GM23338 (cell line): ENCODE measurements around the gene VPS37C. TPM values are rescaled to one million over a fixed set of nuclear protein-coding genes. Genes with fewer than 3 reads are reported as not detected.

Source experiments
- ATAC-seq: fragments of 200-7000 bp; cut with Tn5 transposase; 3 replicates; pipeline ENCODE4 v1.9.1; 2020
- DNase-seq: peaks from one replicate; pipeline ENCODE4 v3.0.0-alpha.2; 2015; ENCODE audit warnings: low spot score
- H2AFZ ChIP-seq: fragments of 200-600 bp; sonication (generic); 2 replicates; pipeline ENCODE4 v1.8.0; 2016; ENCODE audit warnings: antibody characterized with exemption, mild to moderate bottlenecking, moderate library complexity
- H3F3A ChIP-seq: fragments of 200-600 bp; sonication (generic); replicated peaks from 2 replicates; pipeline ENCODE4 v1.8.0; 2017; ENCODE audit warnings: antibody characterized with exemption, mixed run types, low read depth
- H3K27ac ChIP-seq: fragments of 200-600 bp; sonication (generic); 2 replicates; pipeline ENCODE4 v1.6.1; 2016; ENCODE audit warnings: low read depth
- H3K27me3 ChIP-seq: fragments of 200-600 bp; sonication (generic); 2 replicates; pipeline ENCODE4 v1.8.0; 2016; ENCODE audit warnings: mild to moderate bottlenecking, mixed run types, moderate library complexity; ENCODE audit not compliant: insufficient read depth
- H3K36me3 ChIP-seq: fragments of 200-600 bp; sonication (generic); 2 replicates; pipeline ENCODE4 v1.8.0; 2016; ENCODE audit warnings: mild to moderate bottlenecking; ENCODE audit not compliant: insufficient read depth
- H3K4me1 ChIP-seq: fragments of 200-600 bp; sonication (generic); 2 replicates; pipeline ENCODE4 v1.8.0; 2016; ENCODE audit warnings: mild to moderate bottlenecking, moderate library complexity; ENCODE audit not compliant: insufficient read depth
- H3K4me2 ChIP-seq: fragments of 200-600 bp; sonication (generic); 2 replicates; pipeline ENCODE4 v1.7.1; 2017; ENCODE audit warnings: mixed run types
- H3K4me3 ChIP-seq: fragments of 200-600 bp; sonication (generic); 2 replicates; pipeline ENCODE4 v1.6.1; 2016; ENCODE audit warnings: mixed run types
- H3K79me2 ChIP-seq: fragments of 200-600 bp; sonication (generic); replicated peaks from 2 replicates; pipeline ENCODE4 v1.8.0; 2017; ENCODE audit warnings: mild to moderate bottlenecking; ENCODE audit not compliant: insufficient read depth
- H3K9me2 ChIP-seq: fragments of 200-600 bp; sonication (generic); 2 replicates; pipeline ENCODE4 v1.8.0; 2017; ENCODE audit not compliant: insufficient read depth
- H4K20me1 ChIP-seq: fragments of 200-600 bp; sonication (generic); replicated peaks from 2 replicates; pipeline ENCODE4 v1.8.0; 2017; ENCODE audit warnings: mild to moderate bottlenecking; ENCODE audit not compliant: insufficient read depth
- H3K27ac Mint-ChIP-seq: 2 replicates; pipeline ENCODE4 v1.8.0; 2020; ENCODE audit warnings: inconsistent platforms, mild to moderate bottlenecking, moderate library complexity, mixed read lengths
- H3K27me3 Mint-ChIP-seq: 3 replicates; pipeline ENCODE4 v1.8.0; 2022; ENCODE audit warnings: low read depth, mild to moderate bottlenecking, moderate library complexity, mixed read lengths, inconsistent platforms; ENCODE audit not compliant: insufficient read depth, poor library complexity
- H3K36me3 Mint-ChIP-seq: 3 replicates; pipeline ENCODE4 v1.8.0; 2021; ENCODE audit warnings: low read depth, mild to moderate bottlenecking, inconsistent platforms, moderate library complexity, mixed read lengths
- H3K4me1 Mint-ChIP-seq: 3 replicates; pipeline ENCODE4 v1.8.0; 2020; ENCODE audit warnings: mild to moderate bottlenecking, inconsistent platforms, mixed read lengths
- H3K4me3 Mint-ChIP-seq: 3 replicates; pipeline ENCODE4 v1.8.0; 2021; ENCODE audit warnings: moderate library complexity, mild to moderate bottlenecking, inconsistent platforms, mixed read lengths
- H3K9me3 Mint-ChIP-seq: 3 replicates; pipeline ENCODE4 v1.8.0; 2020; ENCODE audit warnings: moderate library complexity, mild to moderate bottlenecking, inconsistent platforms, mixed read lengths
- CREB1 ChIP-seq: fragments of 250-450 bp; sonication (Bioruptor Pico); IDR thresholded peaks from 2 replicates; pipeline ENCODE4 v1.5.0; 2020; ENCODE audit warnings: low read depth, mild to moderate bottlenecking, moderate library complexity
- EZH2 ChIP-seq: fragments of 200-600 bp; sonication (generic); IDR thresholded peaks from one replicate; pipeline ENCODE4 v1.8.0; 2017; ENCODE audit warnings: antibody characterized with exemption, mild to moderate bottlenecking, low read depth; ENCODE audit not compliant: unreplicated experiment
- EZH2phosphoT487 ChIP-seq: fragments of 200-600 bp; sonication (generic); IDR thresholded peaks from one replicate; pipeline ENCODE4 v1.8.1; 2018; ENCODE audit warnings: antibody characterized with exemption; ENCODE audit not compliant: unreplicated experiment
- JUNB ChIP-seq: IDR thresholded peaks from one replicate; pipeline ENCODE4 v1.6.1; 2016; ENCODE audit warnings: antibody characterized with exemption; ENCODE audit not compliant: unreplicated experiment
- NANOG ChIP-seq: IDR thresholded peaks from 2 replicates; pipeline ENCODE4 v1.6.1; 2016; ENCODE audit warnings: antibody characterized with exemption, borderline replicate concordance
- POLR2AphosphoS5 ChIP-seq: IDR thresholded peaks from 2 replicates; pipeline ENCODE4 v1.6.1; 2016; ENCODE audit warnings: antibody characterized with exemption, low read depth
- STAT1 ChIP-seq: IDR thresholded peaks from one replicate; pipeline ENCODE4 v1.6.1; 2016; ENCODE audit warnings: antibody characterized with exemption; ENCODE audit not compliant: unreplicated experiment
- ZNF114 ChIP-seq: fragments of 250-450 bp; sonication (Bioruptor Pico); IDR thresholded peaks from 2 replicates; pipeline ENCODE4 v1.5.0; 2020; ENCODE audit warnings: mild to moderate bottlenecking, moderate library complexity
- ZNF331 ChIP-seq: fragments of 250-450 bp; sonication (Bioruptor Pico); IDR thresholded peaks from 2 replicates; pipeline ENCODE4 v1.5.0; 2020; ENCODE audit warnings: low read depth, mild to moderate bottlenecking, moderate library complexity
- polyA plus RNA-seq: library from polyadenylated mRNA; unstranded; fragments of >200 nt; fragmentation: Nextera tagmentation; extraction: Ambion mirVana; gene quantifications from 2 replicates; pipeline ENCODE4 v1.2.1, GENCODE V29; 2016
- total RNA-seq: library from RNA; depleted of rRNA; stranded (reverse); fragments of >200 nt; shearing (Covaris generic); gene quantifications from 2 replicates; pipeline ENCODE4 v1.2.3, GENCODE V29; 2014
- TF ChIP-seq, protein P1 (sequence below), 2 experiments: fragments of 200-600 bp in 1 of 2; sonication (generic) in 1 of 2; conservative IDR thresholded peaks; 2 replicates each; pipeline versions ENCODE4 v1.5.1 to v1.6.1; 2016 to 2017; ENCODE audit warnings: antibody characterized with exemption in 2 of 2, low read depth in 2 of 2, mild to moderate bottlenecking in 2 of 2, moderate library complexity in 1 of 2
- TF ChIP-seq, protein P2 (sequence below): IDR thresholded peaks from one replicate; pipeline ENCODE4 v1.6.1; 2018; ENCODE audit warnings: antibody characterized with exemption; ENCODE audit not compliant: unreplicated experiment
- TF ChIP-seq, protein P3 (sequence below): IDR thresholded peaks from 2 replicates; pipeline ENCODE4 v1.6.1; 2016; ENCODE audit warnings: antibody characterized with exemption

Gene VPS37C
- total and polyA plus RNA-seq, 2 experiments from 2014 or later = 8.8 to 19.4 TPM

DNA sequence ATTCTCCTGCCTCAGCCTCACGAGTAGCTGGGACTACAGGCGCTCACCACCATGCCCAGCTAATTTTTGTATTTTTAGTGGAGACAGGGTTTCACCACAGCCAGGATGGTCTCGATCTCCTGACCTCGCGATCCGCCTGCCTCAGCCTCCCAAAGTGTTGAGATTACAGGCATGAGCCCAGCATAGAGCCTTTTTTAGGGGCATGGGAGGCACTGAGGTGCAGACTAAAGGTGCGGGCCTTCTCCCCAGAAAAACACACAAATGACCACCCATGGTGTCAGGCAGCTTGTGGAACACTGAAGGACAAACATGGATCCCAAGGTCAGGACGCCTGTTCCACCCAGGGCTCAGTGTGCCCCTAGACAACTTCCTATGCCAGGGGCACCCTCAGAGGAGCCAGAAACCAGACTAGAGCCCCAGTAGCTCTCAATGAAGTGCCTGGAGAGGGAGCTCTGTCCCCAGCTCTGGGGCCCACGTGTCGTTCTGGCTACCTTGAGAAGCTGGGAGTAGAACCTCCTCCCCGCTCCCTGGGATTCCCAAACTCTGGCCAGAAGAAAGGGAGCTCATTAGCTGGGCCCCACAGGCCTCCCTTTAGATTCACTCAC is 80.1 kb downstream of the VPS37C start:
- Mint-ChIP-seq H3K27me3 (no peaks in the 10 kb centered on the region), H3K4me3 (no peak overlapping the region), H3K9me3 (no peaks in the 10 kb centered on the region), H3K27ac (no peak overlapping the region), H3K4me1 (no peaks in the 10 kb centered on the region), H3K36me3 (no peaks in the 10 kb centered on the region)
- Histone ChIP-seq H3K9me2 (no peaks in the 10 kb centered on the region), H3K27me3 (no peaks in the 10 kb centered on the region), H3K4me1 (no peaks in the 10 kb centered on the region), H3K27ac (no peak overlapping the region), H4K20me1 (no peaks in the 10 kb centered on the region), H2AFZ (peak overlapping the region; percentile 28; the same call in 1 of the 2 replicates), H3K4me3 (no peak overlapping the region), H3K79me2 (no peaks in the 10 kb centered on the region), H3F3A (no peaks in the 10 kb centered on the region), H3K36me3 (no peaks in the 10 kb centered on the region), H3K4me2 (no peak overlapping the region)
- no peak for DNase-seq
- TF ChIP-seq, protein P1, sequence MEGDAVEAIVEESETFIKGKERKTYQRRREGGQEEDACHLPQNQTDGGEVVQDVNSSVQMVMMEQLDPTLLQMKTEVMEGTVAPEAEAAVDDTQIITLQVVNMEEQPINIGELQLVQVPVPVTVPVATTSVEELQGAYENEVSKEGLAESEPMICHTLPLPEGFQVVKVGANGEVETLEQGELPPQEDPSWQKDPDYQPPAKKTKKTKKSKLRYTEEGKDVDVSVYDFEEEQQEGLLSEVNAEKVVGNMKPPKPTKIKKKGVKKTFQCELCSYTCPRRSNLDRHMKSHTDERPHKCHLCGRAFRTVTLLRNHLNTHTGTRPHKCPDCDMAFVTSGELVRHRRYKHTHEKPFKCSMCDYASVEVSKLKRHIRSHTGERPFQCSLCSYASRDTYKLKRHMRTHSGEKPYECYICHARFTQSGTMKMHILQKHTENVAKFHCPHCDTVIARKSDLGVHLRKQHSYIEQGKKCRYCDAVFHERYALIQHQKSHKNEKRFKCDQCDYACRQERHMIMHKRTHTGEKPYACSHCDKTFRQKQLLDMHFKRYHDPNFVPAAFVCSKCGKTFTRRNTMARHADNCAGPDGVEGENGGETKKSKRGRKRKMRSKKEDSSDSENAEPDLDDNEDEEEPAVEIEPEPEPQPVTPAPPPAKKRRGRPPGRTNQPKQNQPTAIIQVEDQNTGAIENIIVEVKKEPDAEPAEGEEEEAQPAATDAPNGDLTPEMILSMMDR (conservative IDR thresholded peaks at IDR 0.05; ENCODE audit: low read depth in 2 of 2) = peak in 1 of 2 experiments; percentile 34; a peak in 2 of 4 replicates
- no peak for TF ChIP-seq NANOG
- no peak for TF ChIP-seq CREB1 (CRISPR knock-in tag)
- ATAC-seq = peak; percentile 68

DNA sequence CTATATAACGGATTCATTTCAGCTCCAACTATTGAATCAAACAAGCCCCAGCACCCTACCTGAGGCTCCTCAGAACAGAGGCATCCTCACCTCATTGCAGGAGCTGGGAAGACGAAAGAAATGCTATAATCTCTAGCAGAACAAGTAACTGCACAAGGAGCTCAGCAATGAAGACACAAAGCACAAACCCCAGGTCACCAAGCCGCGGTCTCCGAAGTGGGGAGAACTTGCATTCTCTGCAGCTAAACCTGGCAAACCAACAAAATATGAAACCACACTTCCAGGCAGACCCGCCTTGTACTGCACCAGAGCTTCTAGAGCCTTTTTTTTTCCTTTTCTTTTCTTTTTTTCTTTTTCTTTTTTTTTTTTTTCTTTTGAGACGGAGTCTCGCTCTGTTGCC is 80.7 kb downstream of the VPS37C start:
- Histone ChIP-seq H3K79me2 (no peaks in the 10 kb centered on the region), H3K27me3 (no peaks in the 10 kb centered on the region), H2AFZ (no peak overlapping the region), H4K20me1 (no peaks in the 10 kb centered on the region), H3K27ac (no peak overlapping the region), H3F3A (no peaks in the 10 kb centered on the region), H3K4me3 (no peak overlapping the region), H3K4me2 (no peak overlapping the region), H3K36me3 (no peaks in the 10 kb centered on the region), H3K9me2 (no peaks in the 10 kb centered on the region), H3K4me1 (no peaks in the 10 kb centered on the region)
- Mint-ChIP-seq H3K4me1 (no peaks in the 10 kb centered on the region), H3K36me3 (no peaks in the 10 kb centered on the region), H3K27ac (no peak overlapping the region), H3K27me3 (no peaks in the 10 kb centered on the region), H3K9me3 (no peaks in the 10 kb centered on the region), H3K4me3 (no peak overlapping the region)
- no peak for ATAC-seq
- DNase-seq = no peak
- no peak for TF ChIP-seq NANOG
- TF ChIP-seq STAT1 = no peak
- TF ChIP-seq, protein P2, sequence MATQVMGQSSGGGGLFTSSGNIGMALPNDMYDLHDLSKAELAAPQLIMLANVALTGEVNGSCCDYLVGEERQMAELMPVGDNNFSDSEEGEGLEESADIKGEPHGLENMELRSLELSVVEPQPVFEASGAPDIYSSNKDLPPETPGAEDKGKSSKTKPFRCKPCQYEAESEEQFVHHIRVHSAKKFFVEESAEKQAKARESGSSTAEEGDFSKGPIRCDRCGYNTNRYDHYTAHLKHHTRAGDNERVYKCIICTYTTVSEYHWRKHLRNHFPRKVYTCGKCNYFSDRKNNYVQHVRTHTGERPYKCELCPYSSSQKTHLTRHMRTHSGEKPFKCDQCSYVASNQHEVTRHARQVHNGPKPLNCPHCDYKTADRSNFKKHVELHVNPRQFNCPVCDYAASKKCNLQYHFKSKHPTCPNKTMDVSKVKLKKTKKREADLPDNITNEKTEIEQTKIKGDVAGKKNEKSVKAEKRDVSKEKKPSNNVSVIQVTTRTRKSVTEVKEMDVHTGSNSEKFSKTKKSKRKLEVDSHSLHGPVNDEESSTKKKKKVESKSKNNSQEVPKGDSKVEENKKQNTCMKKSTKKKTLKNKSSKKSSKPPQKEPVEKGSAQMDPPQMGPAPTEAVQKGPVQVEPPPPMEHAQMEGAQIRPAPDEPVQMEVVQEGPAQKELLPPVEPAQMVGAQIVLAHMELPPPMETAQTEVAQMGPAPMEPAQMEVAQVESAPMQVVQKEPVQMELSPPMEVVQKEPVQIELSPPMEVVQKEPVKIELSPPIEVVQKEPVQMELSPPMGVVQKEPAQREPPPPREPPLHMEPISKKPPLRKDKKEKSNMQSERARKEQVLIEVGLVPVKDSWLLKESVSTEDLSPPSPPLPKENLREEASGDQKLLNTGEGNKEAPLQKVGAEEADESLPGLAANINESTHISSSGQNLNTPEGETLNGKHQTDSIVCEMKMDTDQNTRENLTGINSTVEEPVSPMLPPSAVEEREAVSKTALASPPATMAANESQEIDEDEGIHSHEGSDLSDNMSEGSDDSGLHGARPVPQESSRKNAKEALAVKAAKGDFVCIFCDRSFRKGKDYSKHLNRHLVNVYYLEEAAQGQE = no peak
- TF ChIP-seq, protein P3, sequence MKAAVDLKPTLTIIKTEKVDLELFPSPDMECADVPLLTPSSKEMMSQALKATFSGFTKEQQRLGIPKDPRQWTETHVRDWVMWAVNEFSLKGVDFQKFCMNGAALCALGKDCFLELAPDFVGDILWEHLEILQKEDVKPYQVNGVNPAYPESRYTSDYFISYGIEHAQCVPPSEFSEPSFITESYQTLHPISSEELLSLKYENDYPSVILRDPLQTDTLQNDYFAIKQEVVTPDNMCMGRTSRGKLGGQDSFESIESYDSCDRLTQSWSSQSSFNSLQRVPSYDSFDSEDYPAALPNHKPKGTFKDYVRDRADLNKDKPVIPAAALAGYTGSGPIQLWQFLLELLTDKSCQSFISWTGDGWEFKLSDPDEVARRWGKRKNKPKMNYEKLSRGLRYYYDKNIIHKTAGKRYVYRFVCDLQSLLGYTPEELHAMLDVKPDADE = no peak
- no peak for TF ChIP-seq EZH2phosphoT487
- TF ChIP-seq POLR2AphosphoS5 = no peak
- no peak for TF ChIP-seq EZH2
- TF ChIP-seq JUNB = no peak
- TF ChIP-seq ZNF331 (CRISPR knock-in tag) = no peak
- TF ChIP-seq CREB1 (CRISPR knock-in tag) = no peak
- TF ChIP-seq, protein P1 (conservative IDR thresholded peaks at IDR 0.05; ENCODE audit: low read depth in 2 of 2) = no peak
- TF ChIP-seq ZNF114 (CRISPR knock-in tag) = no peak
